K562 (cell line): ENCODE data around the gene PRKCE. TPM values are rescaled to one million over a fixed set of nuclear protein-coding genes. Genes with fewer than 3 reads are reported as not detected.

ENCODE experiments used
- AFF4 ChIP-seq: sonication (generic); formaldehyde crosslinking; IDR thresholded peaks from 2 replicates; pipeline ENCODE4 v1.8.0; 2023; ENCODE audit warnings: mild to moderate bottlenecking, missing genetic modification reagents
- FOXP1 ChIP-seq: sonication (generic); formaldehyde crosslinking; IDR thresholded peaks from 2 replicates; pipeline ENCODE4 v1.8.0; 2022; ENCODE audit warnings: mild to moderate bottlenecking, missing genetic modification reagents
- SMARCA4 ChIP-seq: fragments of 450-650 bp; IDR thresholded peaks from 2 replicates; pipeline ENCODE4 v1.6.1; 2016
- TAF15 ChIP-seq: fragments of 200-400 bp; formaldehyde crosslinking; IDR thresholded peaks from 2 replicates; pipeline ENCODE4 v1.6.1; 2017; ENCODE audit warnings: mild to moderate bottlenecking, low read depth, low read length, moderate library complexity
- TCF7L2 ChIP-seq: fragments of 150-350 bp; IDR thresholded peaks from 2 replicates; pipeline ENCODE4 v1.6.1; 2016; ENCODE audit warnings: low read depth, mild to moderate bottlenecking, low read length, moderate library complexity
- ZFPM2 ChIP-seq: fragments of 250-450 bp; sonication (Bioruptor Pico); IDR thresholded peaks from 2 replicates; pipeline ENCODE4 v1.5.1; 2022; ENCODE audit warnings: mild to moderate bottlenecking
- ZNF592 ChIP-seq: fragments of 450-650 bp; IDR thresholded peaks from 2 replicates; pipeline ENCODE4 v1.6.1; 2017; ENCODE audit warnings: antibody characterized with exemption, mild to moderate bottlenecking
- polyA plus RNA-seq, 8 experiments: library from polyadenylated mRNA; depleted of rRNA in 4 of 8; stranded (reverse) in 5 of 8; unstranded in 3 of 8; fragments of >200 nt; fragmentation: Nextera tagmentation in 2 of 8; fragmentation: Illumina TruSeq in 1 of 8; extraction: Ambion mirVana in 2 of 8; extraction: Trizol in 1 of 8; gene quantifications; 2 replicates each; pipeline versions ENCODE4 v1.2.1 to v1.2.3, GENCODE V29; 2011 to 2014; ENCODE audit warnings: inconsistent platforms in 1 of 8, missing spikeins in 1 of 8
- total RNA-seq, 7 experiments: library from RNA; depleted of rRNA in 6 of 7; stranded (reverse); fragments of >200 nt in 6 of 7; fragmentation: Illumina TruSeq in 2 of 7; extraction: Trizol in 2 of 7; gene quantifications; 2 replicates each; pipeline versions ENCODE4 v1.2.1 to v1.2.3, GENCODE V29; 2011 to 2021; ENCODE audit warnings: low replicate concordance in 1 of 7

PRKCE gene
- total and polyA plus RNA-seq, 9 of the 15 experiments (the other 6 are each of a cell fraction or from before 2014, with no cell fraction given): 0.06 to 1.0 (median 0.22) TPM; not detected in 1

- no peak for TF ChIP-seq AFF4 (CRISPR knock-in tag)
- no peak for TF ChIP-seq FOXP1
- peak; percentile 48; the same call in 1 of the 2 replicates for TF ChIP-seq SMARCA4
- TF ChIP-seq TAF15: no peak
- no peak for TF ChIP-seq ZNF592
- TF ChIP-seq TCF7L2: no peak
- no peak for TF ChIP-seq ZFPM2 (CRISPR knock-in tag)
These were observed 416.2 kb downstream of the PRKCE start (continued) for GRCh38 chr2:46067501-46068305.
